ENCODE measurements around the gene CHRM3.

- TF ChIP-seq, protein P1, sequence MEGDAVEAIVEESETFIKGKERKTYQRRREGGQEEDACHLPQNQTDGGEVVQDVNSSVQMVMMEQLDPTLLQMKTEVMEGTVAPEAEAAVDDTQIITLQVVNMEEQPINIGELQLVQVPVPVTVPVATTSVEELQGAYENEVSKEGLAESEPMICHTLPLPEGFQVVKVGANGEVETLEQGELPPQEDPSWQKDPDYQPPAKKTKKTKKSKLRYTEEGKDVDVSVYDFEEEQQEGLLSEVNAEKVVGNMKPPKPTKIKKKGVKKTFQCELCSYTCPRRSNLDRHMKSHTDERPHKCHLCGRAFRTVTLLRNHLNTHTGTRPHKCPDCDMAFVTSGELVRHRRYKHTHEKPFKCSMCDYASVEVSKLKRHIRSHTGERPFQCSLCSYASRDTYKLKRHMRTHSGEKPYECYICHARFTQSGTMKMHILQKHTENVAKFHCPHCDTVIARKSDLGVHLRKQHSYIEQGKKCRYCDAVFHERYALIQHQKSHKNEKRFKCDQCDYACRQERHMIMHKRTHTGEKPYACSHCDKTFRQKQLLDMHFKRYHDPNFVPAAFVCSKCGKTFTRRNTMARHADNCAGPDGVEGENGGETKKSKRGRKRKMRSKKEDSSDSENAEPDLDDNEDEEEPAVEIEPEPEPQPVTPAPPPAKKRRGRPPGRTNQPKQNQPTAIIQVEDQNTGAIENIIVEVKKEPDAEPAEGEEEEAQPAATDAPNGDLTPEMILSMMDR (IDR thresholded peaks at IDR 0.05), result no peak
- no peak for TF ChIP-seq POLR2A (IDR thresholded peaks at IDR 0.05)
- TF ChIP-seq POLR2AphosphoS5 (IDR thresholded peaks at IDR 0.05), result no peak
Observed at GRCh38 chr1:239383714-239384113, 2.7 kb upstream of the CHRM3 start.
